HG03039 (cell line): ENCODE data around the gene ETV3.
"Not testable (repeated sequence)": the region's sequence is repeated elsewhere in the genome, so short reads cannot be mapped to it uniquely, and the experiment has no call there.

Source experiments
- ATAC-seq: cut with Tn5 transposase; IDR thresholded peaks from one replicate; pipeline ENCODE4 v1.9.1; 2021; ENCODE audit warnings: mild to moderate bottlenecking, moderate library complexity; ENCODE audit not compliant: unreplicated experiment

The ETV3 gene

GRCh38 chr1:157138220-157139051, at the start of gene ETV3:
ETV3 (minus strand) TSS chr1:157138395; CDS start chr1:157136352, 2,043 bp downstream.
- ATAC-seq = peak; percentile 73

GRCh38 chr1:157186281-157186992, 48.2 kb upstream of the ETV3 start:
- no peak for ATAC-seq

- no peak for ATAC-seq
These were observed 45.7 kb upstream of the ETV3 start for GRCh38 chr1:157183870-157184269.

- not testable (repeated sequence) for ATAC-seq
These were observed 44.2 kb upstream of the ETV3 start for GRCh38 chr1:157182371-157182770.

GRCh38 chr1:157181790-157182189, 43.6 kb upstream of the ETV3 start:
- no peak for ATAC-seq

- no peak for ATAC-seq
These were observed 43.1 kb upstream of the ETV3 start for GRCh38 chr1:157181258-157181657.

- no peak for ATAC-seq
These were observed 40.3 kb upstream of the ETV3 start for GRCh38 chr1:157178490-157178889.

GRCh38 chr1:157177733-157178394, 39.7 kb upstream of the ETV3 start:
- no peak for ATAC-seq

- no peak for ATAC-seq
These were observed 38.5 kb upstream of the ETV3 start for GRCh38 chr1:157176591-157177121.

- no peak for ATAC-seq
These were observed 37.8 kb upstream of the ETV3 start for GRCh38 chr1:157176016-157176415.

- no peak for ATAC-seq
These were observed 35.8 kb upstream of the ETV3 start for GRCh38 chr1:157173900-157174410.

- ATAC-seq = not testable (repeated sequence)
These were observed 35.0 kb upstream of the ETV3 start for GRCh38 chr1:157173241-157173640.

- not testable (repeated sequence) for ATAC-seq
These were observed 34.4 kb upstream of the ETV3 start for GRCh38 chr1:157172591-157172990.

GRCh38 chr1:157171903-157172503, 33.8 kb upstream of the ETV3 start:
- ATAC-seq = not testable (repeated sequence)

- no peak for ATAC-seq
These were observed 32.7 kb upstream of the ETV3 start for GRCh38 chr1:157170677-157171515.

- ATAC-seq = no peak
These were observed 29.8 kb upstream of the ETV3 start for GRCh38 chr1:157168015-157168414.

- no peak for ATAC-seq
These were observed 29.2 kb upstream of the ETV3 start for GRCh38 chr1:157167437-157167836.

GRCh38 chr1:157166590-157166989, 28.4 kb upstream of the ETV3 start:
- ATAC-seq = no peak

GRCh38 chr1:157163273-157164127, 25.3 kb upstream of the ETV3 start:
- no peak for ATAC-seq
